ENCODE measurements around the gene OR13C9. TPM values are rescaled to one million over a fixed set of nuclear protein-coding genes. Genes with fewer than 3 reads are reported as not detected.
A peak's percentile ranks its signal among the peaks of the same experiment; 100 is the strongest.
"Not testable (repeated sequence)": the region's sequence is repeated elsewhere in the genome, so short reads cannot be mapped to it uniquely, and the experiment has no call there.

The OR13C9 gene
- total and polyA plus RNA-seq, 4 donors: not detected

- Histone ChIP-seq H3K4me1 (ENCODE audit: control insufficient read depth in 5 of 5, insufficient read depth in 5 of 5, low read length in 5 of 5) (no peaks in the 10 kb centered on the region), H3K9me3 (ENCODE audit: control insufficient read depth in 4 of 4, insufficient read depth in 3 of 4, low read length in 3 of 4) (no peaks in the 10 kb centered on the region), H3K27me3 (ENCODE audit: control insufficient read depth in 3 of 3, insufficient read depth in 3 of 3, low read length in 2 of 3) (no peaks in the 10 kb centered on the region), H3K36me3 (ENCODE audit: control insufficient read depth in 4 of 4, insufficient read depth in 4 of 4, low read length in 4 of 4) (no peaks in the 10 kb centered on the region), H3K4me3 (no peak overlapping the region), H3K9ac (ENCODE audit: insufficient read depth in 1 of 2, low read length in 2 of 2) (no peak overlapping the region), H3K27ac (ENCODE audit: low read depth in 1 of 2, low read length in 1 of 2) (no peak overlapping the region)
- DNase-seq (peak in 1 of 3 donors; percentile 1), ATAC-seq (ENCODE audit: insufficient read depth, low FRiP score) (no peak)
- WGBS, 2 donors: 43 to 57% methylated on average over 1 of the region's 1 CpG
- TF ChIP-seq, protein P1, sequence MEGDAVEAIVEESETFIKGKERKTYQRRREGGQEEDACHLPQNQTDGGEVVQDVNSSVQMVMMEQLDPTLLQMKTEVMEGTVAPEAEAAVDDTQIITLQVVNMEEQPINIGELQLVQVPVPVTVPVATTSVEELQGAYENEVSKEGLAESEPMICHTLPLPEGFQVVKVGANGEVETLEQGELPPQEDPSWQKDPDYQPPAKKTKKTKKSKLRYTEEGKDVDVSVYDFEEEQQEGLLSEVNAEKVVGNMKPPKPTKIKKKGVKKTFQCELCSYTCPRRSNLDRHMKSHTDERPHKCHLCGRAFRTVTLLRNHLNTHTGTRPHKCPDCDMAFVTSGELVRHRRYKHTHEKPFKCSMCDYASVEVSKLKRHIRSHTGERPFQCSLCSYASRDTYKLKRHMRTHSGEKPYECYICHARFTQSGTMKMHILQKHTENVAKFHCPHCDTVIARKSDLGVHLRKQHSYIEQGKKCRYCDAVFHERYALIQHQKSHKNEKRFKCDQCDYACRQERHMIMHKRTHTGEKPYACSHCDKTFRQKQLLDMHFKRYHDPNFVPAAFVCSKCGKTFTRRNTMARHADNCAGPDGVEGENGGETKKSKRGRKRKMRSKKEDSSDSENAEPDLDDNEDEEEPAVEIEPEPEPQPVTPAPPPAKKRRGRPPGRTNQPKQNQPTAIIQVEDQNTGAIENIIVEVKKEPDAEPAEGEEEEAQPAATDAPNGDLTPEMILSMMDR (IDR thresholded peaks at IDR 0.05; ENCODE audit: control extremely low read depth, extremely low read depth): no peak
These were observed 9.7 kb downstream of the OR13C9 start for GRCh38 chr9:104608336-104608735.

DNA sequence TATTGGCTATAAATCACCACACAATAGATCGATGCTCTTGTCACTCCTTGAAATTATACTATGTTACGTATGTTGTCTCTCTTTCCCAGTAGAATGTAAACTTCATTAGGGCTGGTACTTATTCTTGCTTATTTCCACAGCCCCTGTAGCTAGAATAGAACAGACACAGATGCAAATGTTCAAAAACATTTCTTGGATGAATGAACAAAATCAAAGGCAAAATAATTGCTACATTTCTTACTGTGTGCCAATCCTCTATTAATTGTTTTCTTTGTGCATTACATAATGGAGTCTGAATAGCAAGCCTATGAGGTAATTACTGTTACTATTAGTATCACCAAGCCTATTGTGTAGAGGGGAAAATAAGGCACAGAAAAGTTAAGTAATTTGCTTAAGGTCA, 11.9 kb downstream of the OR13C9 start:
- ATAC-seq (ENCODE audit: insufficient read depth, low FRiP score) (no peak), DNase-seq (no peak)
- no peaks in the 10 kb centered on the region for H3K4me1 ChIP-seq (ENCODE audit: control insufficient read depth in 5 of 5, insufficient read depth in 5 of 5, low read length in 5 of 5)
- no peaks in the 10 kb centered on the region for H3K36me3 ChIP-seq (ENCODE audit: control insufficient read depth in 4 of 4, insufficient read depth in 4 of 4, low read length in 4 of 4)
- H3K9me3 ChIP-seq (ENCODE audit: control insufficient read depth in 4 of 4, insufficient read depth in 3 of 4, low read length in 3 of 4): no peaks in the 10 kb centered on the region
- H3K4me3 ChIP-seq: no peak overlapping the region
- no peaks in the 10 kb centered on the region for H3K27me3 ChIP-seq (ENCODE audit: control insufficient read depth in 3 of 3, insufficient read depth in 3 of 3, low read length in 2 of 3)
- H3K9ac ChIP-seq (ENCODE audit: insufficient read depth in 1 of 2, low read length in 2 of 2): no peak overlapping the region
- TF ChIP-seq, protein P1 (IDR thresholded peaks at IDR 0.05; ENCODE audit: control extremely low read depth, extremely low read depth): no peak
- 86 to 92% methylated on average over 2 of the region's 2 CpGs for WGBS, 2 donors
- H3K27ac ChIP-seq (ENCODE audit: low read depth in 1 of 2, low read length in 1 of 2): no peak overlapping the region

DNA sequence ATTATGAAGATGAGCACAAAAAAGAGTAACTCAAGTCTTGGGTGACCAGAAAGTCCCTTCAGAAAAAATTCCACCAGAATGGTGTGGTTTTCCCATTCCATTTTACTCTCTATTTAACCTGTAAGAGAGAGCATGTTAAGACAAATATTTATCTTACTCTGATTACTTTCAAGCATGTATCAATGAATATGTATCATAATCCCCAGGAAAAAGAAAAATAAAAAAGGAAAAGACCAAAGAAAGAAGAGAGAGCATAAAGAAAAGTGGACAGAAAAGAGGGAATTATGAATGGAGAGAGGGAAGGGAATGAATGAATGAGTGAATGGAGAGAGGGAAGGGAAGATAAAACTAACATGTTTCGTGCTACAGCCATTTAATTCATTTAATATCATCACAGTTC, 12.5 kb downstream of the OR13C9 start, which contains the start of gene OR13C2:
OR13C2 (minus strand) TSS at position 101 of the 400 bp plus-strand sequence; CDS start at position 101, 0 bp downstream.
- H3K36me3 ChIP-seq (ENCODE audit: control insufficient read depth in 4 of 4, insufficient read depth in 4 of 4, low read length in 4 of 4); H3K9me3 ChIP-seq (ENCODE audit: control insufficient read depth in 4 of 4, insufficient read depth in 3 of 4, low read length in 3 of 4); H3K4me3 ChIP-seq; H3K27me3 ChIP-seq (ENCODE audit: control insufficient read depth in 3 of 3, insufficient read depth in 3 of 3, low read length in 2 of 3); H3K4me1 ChIP-seq (ENCODE audit: control insufficient read depth in 5 of 5, insufficient read depth in 5 of 5, low read length in 5 of 5); H3K27ac ChIP-seq (ENCODE audit: low read depth in 1 of 2, low read length in 1 of 2); ATAC-seq (ENCODE audit: insufficient read depth, low FRiP score); DNase-seq; H3K9ac ChIP-seq (ENCODE audit: insufficient read depth in 1 of 2, low read length in 2 of 2): not testable (repeated sequence)
- 63 to 66% methylated on average over 1 of the region's 1 CpG for WGBS, 2 donors

- Histone ChIP-seq H3K27me3 (ENCODE audit: control insufficient read depth in 3 of 3, insufficient read depth in 3 of 3, low read length in 2 of 3) (no peaks in the 10 kb centered on the region), H3K27ac (ENCODE audit: low read depth in 1 of 2, low read length in 1 of 2) (no peak overlapping the region), H3K4me3 (no peak overlapping the region), H3K36me3 (ENCODE audit: control insufficient read depth in 4 of 4, insufficient read depth in 4 of 4, low read length in 4 of 4) (no peaks in the 10 kb centered on the region), H3K4me1 (ENCODE audit: control insufficient read depth in 5 of 5, insufficient read depth in 5 of 5, low read length in 5 of 5) (no peaks in the 10 kb centered on the region), H3K9ac (ENCODE audit: insufficient read depth in 1 of 2, low read length in 2 of 2) (no peak overlapping the region), H3K9me3 (ENCODE audit: control insufficient read depth in 4 of 4, insufficient read depth in 3 of 4, low read length in 3 of 4) (no peaks in the 10 kb centered on the region)
- no peak for DNase-seq
- TF ChIP-seq, protein P1 (IDR thresholded peaks at IDR 0.05; ENCODE audit: control extremely low read depth, extremely low read depth): no peak
- 72 to 83% methylated on average over 3 of the region's 3 CpGs for WGBS, 2 donors
- ATAC-seq (ENCODE audit: insufficient read depth, low FRiP score): no peak
These were observed 13.2 kb downstream of the OR13C9 start for GRCh38 chr9:104604801-104605200.

DNA sequence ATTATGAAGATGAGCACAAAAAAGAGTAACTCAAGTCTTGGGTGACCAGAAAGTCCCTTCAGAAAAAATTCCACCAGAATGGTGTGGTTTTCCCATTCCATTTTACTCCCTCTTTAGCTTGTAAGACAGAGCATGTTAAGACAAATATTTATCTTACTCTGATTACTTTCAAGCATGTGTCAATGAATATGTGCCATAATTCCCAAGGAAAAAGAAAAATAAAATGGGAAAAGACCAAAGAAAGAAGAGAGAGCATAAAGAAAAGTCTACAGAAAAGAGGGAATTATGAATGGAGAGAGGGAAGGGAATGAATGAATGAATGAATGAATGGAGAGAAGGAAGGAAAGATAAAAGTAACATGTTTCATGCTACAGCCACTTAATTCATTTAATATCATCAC, 18.7 kb downstream of the OR13C9 start, which contains the start of gene OR13C5:
OR13C5 (minus strand) TSS at position 101 of the 400 bp plus-strand sequence; CDS start at position 101, 0 bp downstream.
- not testable (repeated sequence) for H3K9me3 ChIP-seq (ENCODE audit: control insufficient read depth in 4 of 4, insufficient read depth in 3 of 4, low read length in 3 of 4); H3K4me1 ChIP-seq (ENCODE audit: control insufficient read depth in 5 of 5, insufficient read depth in 5 of 5, low read length in 5 of 5); H3K9ac ChIP-seq (ENCODE audit: insufficient read depth in 1 of 2, low read length in 2 of 2); ATAC-seq (ENCODE audit: insufficient read depth, low FRiP score); H3K36me3 ChIP-seq (ENCODE audit: control insufficient read depth in 4 of 4, insufficient read depth in 4 of 4, low read length in 4 of 4); H3K27ac ChIP-seq (ENCODE audit: low read depth in 1 of 2, low read length in 1 of 2); H3K27me3 ChIP-seq (ENCODE audit: control insufficient read depth in 3 of 3, insufficient read depth in 3 of 3, low read length in 2 of 3); H3K4me3 ChIP-seq; DNase-seq

- not testable (repeated sequence) for H3K9ac ChIP-seq (ENCODE audit: insufficient read depth in 1 of 2, low read length in 2 of 2); H3K36me3 ChIP-seq (ENCODE audit: control insufficient read depth in 4 of 4, insufficient read depth in 4 of 4, low read length in 4 of 4); ATAC-seq (ENCODE audit: insufficient read depth, low FRiP score); H3K27ac ChIP-seq (ENCODE audit: low read depth in 1 of 2, low read length in 1 of 2); H3K27me3 ChIP-seq (ENCODE audit: control insufficient read depth in 3 of 3, insufficient read depth in 3 of 3, low read length in 2 of 3); H3K4me1 ChIP-seq (ENCODE audit: control insufficient read depth in 5 of 5, insufficient read depth in 5 of 5, low read length in 5 of 5); H3K4me3 ChIP-seq; H3K9me3 ChIP-seq (ENCODE audit: control insufficient read depth in 4 of 4, insufficient read depth in 3 of 4, low read length in 3 of 4); DNase-seq
- 81 to 85% methylated on average over 2 to 3 of the region's 3 CpGs for WGBS, 2 donors
These were observed 19.3 kb downstream of the OR13C9 start for GRCh38 chr9:104598749-104599148.

Data from lung (tissue), 12 donors.